MCF 10A (cell line): ENCODE results near the gene SH3RF2. TPM values are rescaled to one million over a fixed set of nuclear protein-coding genes. Genes with fewer than 3 reads are reported as not detected.
"Not testable (repeated sequence)": the region's sequence is repeated elsewhere in the genome, so short reads cannot be mapped to it uniquely, and the experiment has no call there.

Experiments
- BruUV-seq: library from RNA; stranded (reverse); fragments of 400-500 nt; replicated peaks from 2 replicates; lab custom pipeline; 2021; lab: Mats Ljungman, UMichigan
- CTCF ChIA-PET: fragments of 300-600 bp; sonication (Branson Sonifier 250); formaldehyde crosslinking; extraction: SDS; loops from one replicate; lab custom pipeline; 2021; ENCODE audit warnings: antibody characterized with exemption, inconsistent platforms; lab: Yijun Ruan, JAX
- POLR2A ChIA-PET: fragments of 300-600, 350-650 bp; sonication (Branson Sonifier 250); formaldehyde crosslinking; extraction: SDS; loops from one replicate; lab custom pipeline; 2020; ENCODE audit warnings: antibody characterized with exemption, inconsistent platforms; lab: Yijun Ruan, JAX
- DNase-seq: peaks from one replicate; pipeline ENCODE4 v3.0.0-alpha.2; 2018; ENCODE audit not compliant: unreplicated experiment
- H3K27ac Mint-ChIP-seq: one replicate; pipeline ENCODE4 v1.8.0; 2022; ENCODE audit warnings: mild to moderate bottlenecking, low read depth, mixed read lengths; ENCODE audit not compliant: unreplicated experiment
- H3K27me3 Mint-ChIP-seq: one replicate; pipeline ENCODE4 v1.8.0; 2022; ENCODE audit warnings: mixed read lengths; ENCODE audit not compliant: insufficient read depth, unreplicated experiment
- H3K36me3 Mint-ChIP-seq: one replicate; pipeline ENCODE4 v1.8.0; 2022; ENCODE audit warnings: mild to moderate bottlenecking, moderate library complexity, mixed read lengths; ENCODE audit not compliant: insufficient read depth, unreplicated experiment
- H3K4me1 Mint-ChIP-seq: one replicate; pipeline ENCODE4 v1.8.0; 2022; ENCODE audit warnings: mixed read lengths; ENCODE audit not compliant: insufficient read depth, unreplicated experiment
- H3K4me3 Mint-ChIP-seq: one replicate; pipeline ENCODE4 v1.8.0; 2022; ENCODE audit warnings: mild to moderate bottlenecking, moderate library complexity, mixed read lengths; ENCODE audit not compliant: unreplicated experiment
- H3K9me3 Mint-ChIP-seq: one replicate; pipeline ENCODE4 v1.8.0; 2022; ENCODE audit warnings: mixed read lengths; ENCODE audit not compliant: unreplicated experiment
- intact Hi-C: fragments of 100-400 bp; cut with micrococcal nuclease; formaldehyde crosslinking; loops from 2 replicates; pipeline ENCODE4 v1.14.1; 2022
- total RNA-seq: library from RNA; stranded (reverse); gene quantifications from 2 replicates; pipeline ENCODE4 v1.2.3, GENCODE V29; 2022
- TF ChIP-seq, protein P1 (sequence below): fragments of 200-600 bp; IDR thresholded peaks from one replicate; pipeline ENCODE4 v1.8.0; 2022; ENCODE audit warnings: antibody characterized with exemption, mild to moderate bottlenecking; ENCODE audit not compliant: unreplicated experiment

The SH3RF2 gene
- total RNA-seq, 1 experiment from 2014 or later = 29.6 TPM

DNA sequence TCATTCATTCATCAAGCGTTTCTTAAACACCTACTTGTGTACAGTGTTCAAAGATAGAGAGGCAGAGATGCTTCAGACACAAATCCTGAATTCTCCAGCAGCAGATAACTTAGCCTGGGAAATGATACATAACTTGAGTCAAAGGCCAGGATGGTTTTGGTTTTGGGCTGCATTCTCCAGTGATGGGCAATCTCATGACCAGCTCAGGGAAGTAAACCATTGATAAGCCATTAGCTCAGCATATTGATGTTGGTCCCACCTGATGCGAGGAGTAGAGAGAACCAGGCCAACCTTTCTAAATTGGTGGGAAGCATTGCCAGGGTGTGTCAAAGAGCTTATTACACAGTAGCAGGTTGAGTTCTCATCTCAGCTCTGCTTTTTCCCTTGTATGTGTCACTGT, 53.0 kb downstream of the SH3RF2 start:
- peaks cover 18% of the 10 kb centered on the region for H3K9me3 Mint-ChIP-seq
- POLR2A ChIA-PET = interaction anchor here (0.6 to 1.5 kb wide), 3 partner anchors 9 to 95 kb away, joined by 3 to 6 read pairs (median 3); no protein-coding TSS in a partner anchor
- DNase-seq = no peak
- H3K4me3 Mint-ChIP-seq = no peak overlapping the region
- CTCF ChIA-PET = interaction anchor here (1.1 to 1.3 kb wide), 3 partner anchors 12 to 101 kb away, joined by 3 to 5 read pairs (median 3); no protein-coding TSS in a partner anchor
- TF ChIP-seq, protein P1, sequence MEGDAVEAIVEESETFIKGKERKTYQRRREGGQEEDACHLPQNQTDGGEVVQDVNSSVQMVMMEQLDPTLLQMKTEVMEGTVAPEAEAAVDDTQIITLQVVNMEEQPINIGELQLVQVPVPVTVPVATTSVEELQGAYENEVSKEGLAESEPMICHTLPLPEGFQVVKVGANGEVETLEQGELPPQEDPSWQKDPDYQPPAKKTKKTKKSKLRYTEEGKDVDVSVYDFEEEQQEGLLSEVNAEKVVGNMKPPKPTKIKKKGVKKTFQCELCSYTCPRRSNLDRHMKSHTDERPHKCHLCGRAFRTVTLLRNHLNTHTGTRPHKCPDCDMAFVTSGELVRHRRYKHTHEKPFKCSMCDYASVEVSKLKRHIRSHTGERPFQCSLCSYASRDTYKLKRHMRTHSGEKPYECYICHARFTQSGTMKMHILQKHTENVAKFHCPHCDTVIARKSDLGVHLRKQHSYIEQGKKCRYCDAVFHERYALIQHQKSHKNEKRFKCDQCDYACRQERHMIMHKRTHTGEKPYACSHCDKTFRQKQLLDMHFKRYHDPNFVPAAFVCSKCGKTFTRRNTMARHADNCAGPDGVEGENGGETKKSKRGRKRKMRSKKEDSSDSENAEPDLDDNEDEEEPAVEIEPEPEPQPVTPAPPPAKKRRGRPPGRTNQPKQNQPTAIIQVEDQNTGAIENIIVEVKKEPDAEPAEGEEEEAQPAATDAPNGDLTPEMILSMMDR = no peak
- H3K36me3 Mint-ChIP-seq = peaks cover 18% of the 10 kb centered on the region
- H3K27me3 Mint-ChIP-seq = no peaks in the 10 kb centered on the region
- no TSS peak for BruUV-seq
- H3K27ac Mint-ChIP-seq = no peak overlapping the region
- H3K4me1 Mint-ChIP-seq = no peaks in the 10 kb centered on the region
- intact Hi-C loops = no loop called here

DNA sequence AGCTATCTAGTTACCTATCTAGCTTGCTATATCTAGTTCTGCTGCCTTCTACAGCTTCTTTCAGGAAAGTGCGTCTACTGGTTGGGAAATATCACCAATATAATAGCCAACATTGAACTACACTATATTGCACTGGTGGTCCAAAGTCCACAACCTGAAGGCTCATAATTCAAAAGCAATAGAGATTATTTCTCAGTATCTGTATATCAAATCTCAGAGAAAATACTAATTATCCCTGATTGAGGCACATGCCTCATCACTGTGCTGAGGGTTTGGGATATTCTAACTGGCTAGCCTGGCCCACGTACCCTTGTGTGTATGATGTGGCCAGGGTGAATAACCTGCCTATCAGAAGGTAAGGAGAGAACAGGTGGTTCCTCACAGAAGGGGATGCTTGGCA, 53.8 kb downstream of the SH3RF2 start:
- Mint-ChIP-seq H3K36me3 (peaks cover 24% of the 10 kb centered on the region), H3K4me1 (no peaks in the 10 kb centered on the region)

DNA sequence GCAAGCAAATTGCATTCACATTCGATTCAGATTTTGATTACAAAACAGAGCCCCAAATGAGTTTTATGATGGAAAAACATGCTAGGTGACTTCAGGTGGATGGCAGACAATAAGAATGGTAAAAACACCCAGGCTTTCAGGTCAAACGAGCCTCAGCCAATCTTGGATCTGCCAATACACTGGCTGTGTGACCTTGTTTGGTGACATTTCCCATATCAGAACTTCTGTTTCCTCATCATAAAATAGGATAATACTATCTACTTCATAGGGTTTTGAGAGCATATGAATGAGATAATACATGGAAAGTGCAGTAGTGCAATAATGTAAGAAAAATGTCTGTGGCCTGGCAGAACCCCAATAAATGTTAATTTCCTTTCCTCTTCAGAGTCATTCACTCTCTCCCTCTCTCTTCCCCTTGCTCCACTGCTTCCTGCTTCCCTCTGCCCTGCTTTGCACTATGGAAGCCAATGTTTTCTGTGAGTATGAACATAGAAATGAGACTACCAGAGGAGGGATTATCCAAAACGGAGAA, 54.7 kb downstream of the SH3RF2 start:
- H3K36me3 Mint-ChIP-seq = peaks cover 26% of the 10 kb centered on the region
- peaks cover 20% of the 10 kb centered on the region for H3K9me3 Mint-ChIP-seq
- no peak for DNase-seq
- BruUV-seq = no TSS peak
- TF ChIP-seq, protein P1 = no peak
- H3K4me1 Mint-ChIP-seq = no peaks in the 10 kb centered on the region
- no peak overlapping the region for H3K27ac Mint-ChIP-seq
- ChIA-PET CTCF (interaction anchor here (0.9 to 1.4 kb wide), 3 partner anchors 7 to 10 kb away, joined by 4 to 6 read pairs (median 5); no protein-coding TSS in a partner anchor), POLR2A (interaction anchor here (1.5 kb wide), 1 partner anchor 10 kb away, joined by 6 read pairs; no protein-coding TSS in a partner anchor)
- intact Hi-C loops = no loop called here
- H3K4me3 Mint-ChIP-seq = no peak overlapping the region
- no peaks in the 10 kb centered on the region for H3K27me3 Mint-ChIP-seq

More for the DNA sequence above, 53.8 kb downstream of the SH3RF2 start:
- Mint-ChIP-seq H3K9me3 (peaks cover 20% of the 10 kb centered on the region), H3K4me3 (no peak overlapping the region), H3K27me3 (no peaks in the 10 kb centered on the region), H3K27ac (no peak overlapping the region)
- intact Hi-C loops = no loop called here
- TF ChIP-seq, protein P1 = no peak
- no peak for DNase-seq
- CTCF ChIA-PET = interaction anchor here (0.6 to 1.1 kb wide), 5 partner anchors 8 to 544 kb away, joined by 3 to 4 read pairs (median 3); no protein-coding TSS in a partner anchor
- POLR2A ChIA-PET = interaction anchor here (0.6 to 1.5 kb wide), 3 partner anchors 10 to 95 kb away, joined by 3 to 6 read pairs (median 3); no protein-coding TSS in a partner anchor
- no TSS peak for BruUV-seq

DNA sequence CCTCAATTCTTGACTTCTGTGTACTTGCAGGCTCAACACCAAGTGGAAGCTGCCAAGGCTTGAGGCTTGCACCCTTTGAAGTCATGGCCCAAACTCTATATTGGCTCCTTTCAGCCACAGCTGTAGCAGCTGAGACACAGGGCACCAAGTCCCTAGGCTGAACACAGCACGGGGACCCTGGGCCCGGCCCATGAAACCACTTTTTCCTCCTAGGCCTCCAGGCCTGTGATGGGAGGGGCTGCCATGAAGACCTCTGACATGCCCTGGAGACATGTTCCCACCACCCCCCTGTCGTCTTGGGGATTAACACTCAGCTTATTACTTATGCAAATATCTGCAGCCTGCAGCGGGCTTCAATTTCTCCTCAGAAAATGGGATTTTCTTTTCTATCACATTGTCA, 57.2 kb downstream of the SH3RF2 start:
- H3K27ac Mint-ChIP-seq, H3K4me1 Mint-ChIP-seq, H3K4me3 Mint-ChIP-seq, BruUV-seq, DNase-seq, intact Hi-C loops, POLR2A ChIA-PET, H3K27me3 Mint-ChIP-seq: not testable (repeated sequence)
- Mint-ChIP-seq H3K9me3 (peaks cover 20% of the 10 kb centered on the region), H3K36me3 (peaks cover 31% of the 10 kb centered on the region)
- CTCF ChIA-PET = interaction anchor here (0.6 to 0.7 kb wide), 2 partner anchors 8 to 9 kb away, joined by 3 read pairs; no protein-coding TSS in a partner anchor
